Esophagus squamous epithelium (tissue), 4 donors: ENCODE results near the gene FAM163B.

ENCODE experiments used
- POLR2A ChIP-seq, 4 donors: fragments of 450-650 bp; IDR thresholded peaks; one replicate each; pipeline ENCODE4 v1.6.1; 2017; ENCODE audit warnings: antibody characterized with exemption in 4 of 4, mild to moderate bottlenecking in 4 of 4, moderate library complexity in 3 of 4
- TF ChIP-seq, protein P1 (sequence below), 6 experiments: fragments of 450-650 bp in 4 of 6; fragments of 200-600 bp in 2 of 6; sonication (generic) in 2 of 6; IDR thresholded peaks; one replicate each; pipeline ENCODE4 v1.5.1; 2016 to 2019; ENCODE audit warnings: antibody characterized with exemption in 6 of 6, mild to moderate bottlenecking in 4 of 6, moderate library complexity in 4 of 6

DNA sequence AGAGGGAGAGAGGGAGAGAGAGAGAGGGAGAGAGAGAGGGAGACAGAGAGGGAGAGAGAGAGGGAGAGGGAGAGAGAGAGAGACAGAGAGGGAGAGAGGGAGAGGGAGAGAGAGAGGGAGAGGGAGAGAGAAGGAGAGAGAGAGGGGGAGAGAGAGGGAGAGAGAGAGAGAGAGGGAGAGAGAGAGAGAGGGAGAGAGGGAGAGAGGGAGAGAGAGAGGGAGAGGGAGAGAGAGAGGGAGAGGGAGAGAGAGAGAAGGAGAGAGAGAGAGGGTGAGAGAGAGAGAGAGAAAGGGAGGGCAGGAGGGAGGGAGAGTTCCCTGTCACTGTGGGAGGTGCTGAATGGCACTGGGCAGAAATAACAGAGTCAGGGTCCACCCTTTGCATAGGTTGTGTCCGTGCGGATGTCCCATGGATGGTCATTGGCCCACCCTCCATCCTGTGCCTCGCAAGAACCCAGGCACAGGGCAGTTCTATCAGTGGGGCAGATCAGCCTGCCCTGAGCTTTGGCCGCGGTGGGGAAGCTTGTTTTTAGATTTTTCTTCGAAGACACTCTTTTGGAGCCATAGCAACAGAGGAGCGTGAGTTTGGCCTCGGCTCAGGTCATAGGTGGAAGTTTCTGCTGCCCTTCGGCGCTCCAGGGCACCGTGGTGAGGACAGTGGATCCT is 44.6 kb downstream of the FAM163B start:
- TF ChIP-seq, protein P1, sequence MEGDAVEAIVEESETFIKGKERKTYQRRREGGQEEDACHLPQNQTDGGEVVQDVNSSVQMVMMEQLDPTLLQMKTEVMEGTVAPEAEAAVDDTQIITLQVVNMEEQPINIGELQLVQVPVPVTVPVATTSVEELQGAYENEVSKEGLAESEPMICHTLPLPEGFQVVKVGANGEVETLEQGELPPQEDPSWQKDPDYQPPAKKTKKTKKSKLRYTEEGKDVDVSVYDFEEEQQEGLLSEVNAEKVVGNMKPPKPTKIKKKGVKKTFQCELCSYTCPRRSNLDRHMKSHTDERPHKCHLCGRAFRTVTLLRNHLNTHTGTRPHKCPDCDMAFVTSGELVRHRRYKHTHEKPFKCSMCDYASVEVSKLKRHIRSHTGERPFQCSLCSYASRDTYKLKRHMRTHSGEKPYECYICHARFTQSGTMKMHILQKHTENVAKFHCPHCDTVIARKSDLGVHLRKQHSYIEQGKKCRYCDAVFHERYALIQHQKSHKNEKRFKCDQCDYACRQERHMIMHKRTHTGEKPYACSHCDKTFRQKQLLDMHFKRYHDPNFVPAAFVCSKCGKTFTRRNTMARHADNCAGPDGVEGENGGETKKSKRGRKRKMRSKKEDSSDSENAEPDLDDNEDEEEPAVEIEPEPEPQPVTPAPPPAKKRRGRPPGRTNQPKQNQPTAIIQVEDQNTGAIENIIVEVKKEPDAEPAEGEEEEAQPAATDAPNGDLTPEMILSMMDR (IDR thresholded peaks at IDR 0.05) = peak in 1 of 6 experiments; percentile 32
- TF ChIP-seq POLR2A (IDR thresholded peaks at IDR 0.05) = no peak
